Measurements from ENCODE around the gene MECP2.

The MECP2 gene

GRCh38 chrX:154040863-154041262 is 56.7 kb downstream of the MECP2 start:
- no peak for TF ChIP-seq POU2F2 (IDR thresholded peaks at IDR 0.05; ENCODE audit: low read depth, low read length)
- no peak for TF ChIP-seq TAF1 (IDR thresholded peaks at IDR 0.05; ENCODE audit: low read depth, low read length)
- TF ChIP-seq POLR2A (IDR thresholded peaks at IDR 0.05; ENCODE audit: low read depth, low read length), result no peak
- TF ChIP-seq PAX5 (IDR thresholded peaks at IDR 0.05; ENCODE audit: insufficient read depth, low read length, severe bottlenecking), result no peak
- TF ChIP-seq SPI1 (IDR thresholded peaks at IDR 0.05; ENCODE audit: low read depth, low read length), result no peak
- no peak for TF ChIP-seq POLR2AphosphoS5 (IDR thresholded peaks at IDR 0.05; ENCODE audit: low read depth, low read length)
- FAIRE-seq (no peak), DNase-seq (ENCODE audit: insufficient read length, low spot score) (no peak)

DNA sequence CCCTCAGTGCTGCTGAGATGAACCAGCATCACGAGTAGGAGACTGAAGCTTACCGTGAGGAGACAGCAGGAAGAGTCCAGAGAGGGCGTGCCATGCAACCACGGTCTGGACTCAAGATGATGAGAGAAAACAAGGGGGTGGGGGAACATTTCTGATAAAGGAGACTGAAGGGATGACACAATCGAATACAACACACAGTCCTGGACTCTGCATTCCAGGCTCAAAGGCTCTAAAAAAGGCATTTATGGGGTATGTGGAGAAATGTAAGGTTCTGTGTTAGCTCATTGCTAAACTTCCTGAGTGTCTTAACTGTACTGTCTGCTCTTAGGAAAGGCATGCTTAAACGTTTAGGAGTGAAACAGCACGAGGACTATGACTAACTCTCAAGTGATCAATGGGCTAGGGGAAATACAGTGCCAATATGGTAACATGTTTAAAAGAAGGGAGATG is 57.2 kb downstream of the MECP2 start:
- peak; percentile 31 for FAIRE-seq

DNA sequence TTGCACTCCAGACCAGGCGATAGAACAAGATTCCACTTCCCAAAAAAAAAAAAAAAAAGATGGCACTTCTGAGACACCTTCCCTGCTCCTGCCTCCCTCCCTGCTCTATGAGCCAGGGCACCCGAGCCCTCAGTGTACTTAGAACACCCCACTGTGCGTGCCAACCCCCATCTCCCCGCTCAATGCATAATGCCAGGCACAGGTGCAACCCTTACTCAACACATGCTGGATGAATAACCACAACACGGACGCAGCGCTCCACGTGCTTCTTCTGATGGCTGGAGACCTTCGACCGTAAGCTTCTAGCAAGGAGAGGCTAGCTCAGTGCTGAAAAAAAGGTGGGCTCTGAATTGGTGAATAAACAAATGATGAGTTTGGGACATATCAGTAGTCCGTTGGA is 57.9 kb downstream of the MECP2 start:
- FAIRE-seq, result no peak
- no peak for DNase-seq (ENCODE audit: insufficient read length, low spot score)
- TF ChIP-seq PAX5 (IDR thresholded peaks at IDR 0.05; ENCODE audit: insufficient read depth, low read length, severe bottlenecking) (no peak), POLR2AphosphoS5 (IDR thresholded peaks at IDR 0.05; ENCODE audit: low read depth, low read length) (no peak), TAF1 (IDR thresholded peaks at IDR 0.05; ENCODE audit: low read depth, low read length) (no peak), POLR2A (IDR thresholded peaks at IDR 0.05; ENCODE audit: low read depth, low read length) (no peak), SPI1 (IDR thresholded peaks at IDR 0.05; ENCODE audit: low read depth, low read length) (no peak), POU2F2 (IDR thresholded peaks at IDR 0.05; ENCODE audit: low read depth, low read length) (no peak)

More for the DNA sequence above, 57.2 kb downstream of the MECP2 start:
- TF ChIP-seq POLR2A (IDR thresholded peaks at IDR 0.05; ENCODE audit: low read depth, low read length) (no peak), POLR2AphosphoS5 (IDR thresholded peaks at IDR 0.05; ENCODE audit: low read depth, low read length) (no peak), TAF1 (IDR thresholded peaks at IDR 0.05; ENCODE audit: low read depth, low read length) (no peak), PAX5 (IDR thresholded peaks at IDR 0.05; ENCODE audit: insufficient read depth, low read length, severe bottlenecking) (no peak), SPI1 (IDR thresholded peaks at IDR 0.05; ENCODE audit: low read depth, low read length) (no peak), POU2F2 (IDR thresholded peaks at IDR 0.05; ENCODE audit: low read depth, low read length) (no peak)
- no peak for DNase-seq (ENCODE audit: insufficient read length, low spot score)

GRCh38 chrX:154038656-154039055 is 58.9 kb downstream of the MECP2 start:
- TF ChIP-seq POLR2A (IDR thresholded peaks at IDR 0.05; ENCODE audit: low read depth, low read length), result no peak
- no peak for TF ChIP-seq POU2F2 (IDR thresholded peaks at IDR 0.05; ENCODE audit: low read depth, low read length)
- no peak for TF ChIP-seq POLR2AphosphoS5 (IDR thresholded peaks at IDR 0.05; ENCODE audit: low read depth, low read length)
- TF ChIP-seq TAF1 (IDR thresholded peaks at IDR 0.05; ENCODE audit: low read depth, low read length), result no peak
- TF ChIP-seq PAX5 (IDR thresholded peaks at IDR 0.05; ENCODE audit: insufficient read depth, low read length, severe bottlenecking), result no peak
- no peak for TF ChIP-seq SPI1 (IDR thresholded peaks at IDR 0.05; ENCODE audit: low read depth, low read length)
- peak; percentile 71 for FAIRE-seq
- DNase-seq (ENCODE audit: insufficient read length, low spot score), result no peak

DNA sequence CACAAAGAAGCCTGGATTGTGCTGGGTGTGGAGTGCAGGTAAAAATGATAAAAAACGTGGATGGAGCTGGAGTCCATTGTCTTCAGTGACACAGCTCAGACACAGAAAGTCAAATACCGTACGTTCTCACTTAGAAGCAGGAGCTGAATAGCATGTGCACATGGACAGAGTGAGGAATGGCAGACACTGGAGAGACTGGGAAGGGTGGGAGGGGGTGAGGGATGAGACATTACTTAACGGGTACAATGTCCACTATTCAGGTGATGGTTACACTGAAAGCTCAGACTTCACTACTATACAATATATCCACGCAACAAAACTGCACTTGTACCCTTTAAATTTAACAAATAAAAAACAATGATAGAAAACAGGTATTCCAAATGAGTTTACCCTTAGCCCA is 59.8 kb downstream of the MECP2 start:
- no peak for FAIRE-seq
- DNase-seq (ENCODE audit: insufficient read length, low spot score), result no peak
- TF ChIP-seq TAF1 (IDR thresholded peaks at IDR 0.05; ENCODE audit: low read depth, low read length), result no peak
- TF ChIP-seq PAX5 (IDR thresholded peaks at IDR 0.05; ENCODE audit: insufficient read depth, low read length, severe bottlenecking), result no peak
- TF ChIP-seq POLR2AphosphoS5 (IDR thresholded peaks at IDR 0.05; ENCODE audit: low read depth, low read length), result no peak
- TF ChIP-seq POLR2A (IDR thresholded peaks at IDR 0.05; ENCODE audit: low read depth, low read length), result no peak
- TF ChIP-seq POU2F2 (IDR thresholded peaks at IDR 0.05; ENCODE audit: low read depth, low read length), result no peak
- no peak for TF ChIP-seq SPI1 (IDR thresholded peaks at IDR 0.05; ENCODE audit: low read depth, low read length)

- no peak for DNase-seq (ENCODE audit: insufficient read length, low spot score)
- no peak for TF ChIP-seq POU2F2 (IDR thresholded peaks at IDR 0.05; ENCODE audit: low read depth, low read length)
- TF ChIP-seq SPI1 (IDR thresholded peaks at IDR 0.05; ENCODE audit: low read depth, low read length), result no peak
- TF ChIP-seq POLR2AphosphoS5 (IDR thresholded peaks at IDR 0.05; ENCODE audit: low read depth, low read length), result no peak
- no peak for TF ChIP-seq PAX5 (IDR thresholded peaks at IDR 0.05; ENCODE audit: insufficient read depth, low read length, severe bottlenecking)
- no peak for TF ChIP-seq POLR2A (IDR thresholded peaks at IDR 0.05; ENCODE audit: low read depth, low read length)
- peak; percentile 13 for FAIRE-seq
Measured at GRCh38 chrX:154036513-154036912, 61.0 kb downstream of the MECP2 start.

DNA sequence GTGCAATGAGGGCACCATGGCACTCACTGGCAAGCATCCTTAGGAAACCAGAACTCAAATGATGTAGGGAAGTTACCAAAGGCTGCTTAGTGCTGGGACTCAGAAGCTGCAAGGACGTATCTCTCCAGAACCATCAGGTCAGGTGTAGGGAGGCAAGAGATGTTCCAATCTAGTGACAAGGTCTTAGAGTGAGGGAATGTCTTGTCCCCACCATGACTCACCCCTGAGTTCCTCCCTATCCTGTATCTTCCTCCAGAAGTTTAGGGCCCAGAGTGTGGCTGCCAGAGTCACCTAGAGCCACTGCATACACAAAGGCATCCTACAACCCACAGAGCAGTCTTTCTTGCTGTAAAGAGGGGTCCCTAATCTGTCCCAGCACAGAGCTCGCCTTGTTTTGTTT is 63.7 kb downstream of the MECP2 start:
- TF ChIP-seq POU2F2 (IDR thresholded peaks at IDR 0.05; ENCODE audit: low read depth, low read length), result no peak
- no peak for TF ChIP-seq PAX5 (IDR thresholded peaks at IDR 0.05; ENCODE audit: insufficient read depth, low read length, severe bottlenecking)
- TF ChIP-seq TAF1 (IDR thresholded peaks at IDR 0.05; ENCODE audit: low read depth, low read length), result no peak
- TF ChIP-seq SPI1 (IDR thresholded peaks at IDR 0.05; ENCODE audit: low read depth, low read length), result no peak
- no peak for TF ChIP-seq POLR2AphosphoS5 (IDR thresholded peaks at IDR 0.05; ENCODE audit: low read depth, low read length)
- no peak for TF ChIP-seq POLR2A (IDR thresholded peaks at IDR 0.05; ENCODE audit: low read depth, low read length)
- DNase-seq (ENCODE audit: insufficient read length, low spot score), result no peak
- FAIRE-seq, result no peak

DNA sequence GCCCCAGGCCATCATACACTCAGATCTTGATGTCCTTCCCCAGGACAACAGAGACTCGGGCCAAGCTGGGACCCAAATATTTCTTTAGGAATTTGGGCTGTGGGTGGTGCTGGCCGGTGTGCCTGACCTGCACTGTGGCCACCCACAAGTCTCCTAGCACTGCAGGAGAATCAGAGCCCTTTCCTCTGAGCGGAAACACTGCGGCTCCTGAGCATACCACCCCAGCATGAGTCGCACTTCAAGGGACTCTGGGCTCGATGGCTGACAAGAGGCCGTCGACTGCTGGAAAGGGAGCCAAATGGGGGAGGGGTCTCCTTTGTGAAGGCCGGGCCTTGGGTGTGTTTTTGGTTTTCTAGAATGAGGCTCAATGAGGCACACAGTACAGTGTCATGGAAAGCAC is 64.9 kb downstream of the MECP2 start:
- FAIRE-seq, result no peak
- TF ChIP-seq POLR2AphosphoS5 (IDR thresholded peaks at IDR 0.05; ENCODE audit: low read depth, low read length), result no peak
- TF ChIP-seq SPI1 (IDR thresholded peaks at IDR 0.05; ENCODE audit: low read depth, low read length), result no peak
- no peak for DNase-seq (ENCODE audit: insufficient read length, low spot score)

DNA sequence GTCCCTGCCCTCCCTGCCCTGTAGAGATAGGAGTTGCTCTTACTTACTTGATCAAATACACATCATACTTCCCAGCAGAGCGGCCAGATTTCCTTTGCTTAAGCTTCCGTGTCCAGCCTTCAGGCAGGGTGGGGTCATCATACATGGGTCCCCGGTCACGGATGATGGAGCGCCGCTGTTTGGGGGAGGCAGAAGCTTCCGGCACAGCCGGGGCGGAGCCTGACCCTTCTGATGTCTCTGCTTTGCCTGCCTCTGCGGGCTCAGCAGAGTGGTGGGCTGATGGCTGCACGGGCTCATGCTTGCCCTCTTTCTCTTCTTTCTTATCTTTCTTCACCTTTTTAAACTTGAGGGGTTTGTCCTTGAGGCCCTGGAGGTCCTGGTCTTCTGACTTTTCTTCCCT is 65.4 kb downstream of the MECP2 start:
- TF ChIP-seq POU2F2 (IDR thresholded peaks at IDR 0.05; ENCODE audit: low read depth, low read length), result no peak
- TF ChIP-seq SPI1 (IDR thresholded peaks at IDR 0.05; ENCODE audit: low read depth, low read length), result no peak
- no peak for TF ChIP-seq POLR2A (IDR thresholded peaks at IDR 0.05; ENCODE audit: low read depth, low read length)
- TF ChIP-seq TAF1 (IDR thresholded peaks at IDR 0.05; ENCODE audit: low read depth, low read length), result no peak
- TF ChIP-seq POLR2AphosphoS5 (IDR thresholded peaks at IDR 0.05; ENCODE audit: low read depth, low read length), result no peak
- TF ChIP-seq PAX5 (IDR thresholded peaks at IDR 0.05; ENCODE audit: insufficient read depth, low read length, severe bottlenecking), result no peak
- DNase-seq (ENCODE audit: insufficient read length, low spot score) (no peak), FAIRE-seq (no peak)

DNA sequence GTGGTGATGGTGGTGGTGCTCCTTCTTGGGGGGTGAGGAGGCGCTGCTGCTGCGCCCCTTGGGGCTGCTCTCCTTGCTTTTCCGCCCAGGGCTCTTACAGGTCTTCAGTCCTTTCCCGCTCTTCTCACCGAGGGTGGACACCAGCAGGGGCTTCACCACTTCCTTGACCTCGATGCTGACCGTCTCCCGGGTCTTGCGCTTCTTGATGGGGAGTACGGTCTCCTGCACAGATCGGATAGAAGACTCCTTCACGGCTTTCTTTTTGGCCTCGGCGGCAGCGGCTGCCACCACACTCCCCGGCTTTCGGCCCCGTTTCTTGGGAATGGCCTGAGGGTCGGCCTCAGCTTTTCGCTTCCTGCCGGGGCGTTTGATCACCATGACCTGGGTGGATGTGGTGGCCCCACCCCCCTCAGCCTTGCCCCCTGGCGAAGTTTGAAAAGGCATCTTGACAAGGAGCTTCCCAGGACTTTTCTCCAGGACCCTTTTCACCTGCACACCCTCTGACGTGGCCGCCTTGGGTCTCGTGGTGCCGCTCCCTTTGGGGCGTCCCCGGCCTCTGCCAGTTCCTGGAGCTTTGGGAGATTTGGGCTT is 66.7 kb downstream of the MECP2 start:
- no peak for DNase-seq (ENCODE audit: insufficient read length, low spot score)
- FAIRE-seq, result no peak
- TF ChIP-seq PAX5 (IDR thresholded peaks at IDR 0.05; ENCODE audit: insufficient read depth, low read length, severe bottlenecking), result no peak
- TF ChIP-seq POLR2A (IDR thresholded peaks at IDR 0.05; ENCODE audit: low read depth, low read length), result no peak
- TF ChIP-seq POLR2AphosphoS5 (IDR thresholded peaks at IDR 0.05; ENCODE audit: low read depth, low read length), result no peak
- TF ChIP-seq TAF1 (IDR thresholded peaks at IDR 0.05; ENCODE audit: low read depth, low read length), result no peak
- TF ChIP-seq SPI1 (IDR thresholded peaks at IDR 0.05; ENCODE audit: low read depth, low read length), result no peak
- TF ChIP-seq POU2F2 (IDR thresholded peaks at IDR 0.05; ENCODE audit: low read depth, low read length), result no peak
